ENCODE data around the gene THEMIS2. TPM values are rescaled to one million over a fixed set of nuclear protein-coding genes. Genes with fewer than 3 reads are reported as not detected.

Gene THEMIS2
- total RNA-seq, 4 donors from 2014 or later = 20.1 to 36.0 (median 25.0) TPM

DNA sequence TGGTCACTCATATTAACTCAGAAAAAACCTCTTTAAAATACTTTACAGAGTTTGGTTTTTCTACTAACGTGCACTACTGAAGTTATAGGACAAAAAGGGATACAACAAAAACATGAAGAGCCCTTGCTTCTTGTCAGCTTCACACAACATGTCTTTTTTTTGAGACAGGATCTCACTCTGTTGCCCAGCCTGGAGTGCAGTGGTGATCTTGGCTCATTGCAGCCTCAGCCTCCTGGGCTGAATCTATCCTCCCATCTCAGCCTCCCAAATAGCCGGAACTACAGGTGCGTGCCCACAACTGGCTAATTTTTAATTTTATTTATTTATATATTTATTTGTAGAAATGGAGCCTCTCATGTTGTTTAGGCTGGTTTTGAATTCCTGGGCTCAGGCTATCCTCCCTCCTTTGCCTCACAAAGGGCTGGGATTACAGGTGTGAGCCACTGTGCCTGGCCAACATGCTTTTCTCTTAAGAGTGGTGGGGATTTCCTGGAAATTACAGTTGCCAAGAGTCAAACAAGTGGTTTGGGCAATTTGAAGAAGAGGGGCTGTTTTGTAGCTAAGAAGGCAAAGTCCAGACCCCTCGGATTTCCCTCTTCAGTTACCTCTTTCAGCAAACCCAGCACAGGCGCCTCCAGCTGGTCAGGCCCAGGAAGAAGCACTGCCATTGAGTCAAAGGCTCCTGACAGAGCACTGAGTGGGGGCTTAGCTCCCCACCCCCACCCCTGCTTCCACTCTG is 56.0 kb downstream of the THEMIS2 start:
- no peak overlapping the region for H3K4me3 ChIP-seq (replicated peaks in 1 of 3)
- no peaks in the 10 kb centered on the region for H3K9me3 ChIP-seq
- intact Hi-C loops (cut with DNase I) = no loop called here
- DNase-seq = no peak
- H3K27ac ChIP-seq = no peak overlapping the region
- 65 to 71% methylated on average over 5 of the region's 5 CpGs for WGBS, 2 donors
- no peaks in the 10 kb centered on the region for H3K4me1 ChIP-seq
- no peaks in the 10 kb centered on the region for H3K27me3 ChIP-seq
- no peak for TF ChIP-seq POLR2A (IDR thresholded peaks at IDR 0.05)
- TF ChIP-seq, protein P1, sequence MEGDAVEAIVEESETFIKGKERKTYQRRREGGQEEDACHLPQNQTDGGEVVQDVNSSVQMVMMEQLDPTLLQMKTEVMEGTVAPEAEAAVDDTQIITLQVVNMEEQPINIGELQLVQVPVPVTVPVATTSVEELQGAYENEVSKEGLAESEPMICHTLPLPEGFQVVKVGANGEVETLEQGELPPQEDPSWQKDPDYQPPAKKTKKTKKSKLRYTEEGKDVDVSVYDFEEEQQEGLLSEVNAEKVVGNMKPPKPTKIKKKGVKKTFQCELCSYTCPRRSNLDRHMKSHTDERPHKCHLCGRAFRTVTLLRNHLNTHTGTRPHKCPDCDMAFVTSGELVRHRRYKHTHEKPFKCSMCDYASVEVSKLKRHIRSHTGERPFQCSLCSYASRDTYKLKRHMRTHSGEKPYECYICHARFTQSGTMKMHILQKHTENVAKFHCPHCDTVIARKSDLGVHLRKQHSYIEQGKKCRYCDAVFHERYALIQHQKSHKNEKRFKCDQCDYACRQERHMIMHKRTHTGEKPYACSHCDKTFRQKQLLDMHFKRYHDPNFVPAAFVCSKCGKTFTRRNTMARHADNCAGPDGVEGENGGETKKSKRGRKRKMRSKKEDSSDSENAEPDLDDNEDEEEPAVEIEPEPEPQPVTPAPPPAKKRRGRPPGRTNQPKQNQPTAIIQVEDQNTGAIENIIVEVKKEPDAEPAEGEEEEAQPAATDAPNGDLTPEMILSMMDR (IDR thresholded peaks at IDR 0.05) = no peak
- no peaks in the 10 kb centered on the region for H3K36me3 ChIP-seq

DNA sequence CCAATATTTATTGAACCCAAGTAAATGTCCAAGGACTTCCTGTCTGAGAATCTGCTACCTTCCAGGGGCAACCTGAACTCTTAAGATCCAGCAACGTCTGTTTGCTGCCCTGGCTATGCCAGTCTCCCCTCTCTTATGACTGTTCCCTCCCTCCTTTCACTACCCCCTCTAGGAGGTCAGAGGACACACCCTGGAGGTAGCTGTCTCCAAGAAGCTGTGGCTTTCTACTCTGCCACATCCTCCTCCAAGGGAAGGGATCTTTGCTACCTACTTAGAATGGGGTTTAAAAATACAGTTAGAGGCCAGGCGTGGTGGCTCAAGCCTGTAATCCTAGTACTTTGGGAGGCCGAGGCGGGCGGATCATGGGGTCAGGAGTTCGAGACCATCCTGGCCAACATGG is 58.8 kb downstream of the THEMIS2 start:
- WGBS, 2 donors = 86 to 89% methylated on average over 6 of the region's 6 CpGs
- DNase-seq = no peak
- Histone ChIP-seq H3K36me3 (no peaks in the 10 kb centered on the region), H3K27ac (no peak overlapping the region), H3K9me3 (no peaks in the 10 kb centered on the region), H3K4me1 (peaks cover 6 to 8% of the 10 kb centered on the region in 2 donors), H3K4me3 (replicated peaks in 1 of 3) (no peak overlapping the region), H3K27me3 (no peaks in the 10 kb centered on the region)
- TF ChIP-seq POLR2A (IDR thresholded peaks at IDR 0.05) = no peak
- TF ChIP-seq, protein P1 (IDR thresholded peaks at IDR 0.05) = no peak
- intact Hi-C loops (cut with DNase I) = no loop called here

DNA sequence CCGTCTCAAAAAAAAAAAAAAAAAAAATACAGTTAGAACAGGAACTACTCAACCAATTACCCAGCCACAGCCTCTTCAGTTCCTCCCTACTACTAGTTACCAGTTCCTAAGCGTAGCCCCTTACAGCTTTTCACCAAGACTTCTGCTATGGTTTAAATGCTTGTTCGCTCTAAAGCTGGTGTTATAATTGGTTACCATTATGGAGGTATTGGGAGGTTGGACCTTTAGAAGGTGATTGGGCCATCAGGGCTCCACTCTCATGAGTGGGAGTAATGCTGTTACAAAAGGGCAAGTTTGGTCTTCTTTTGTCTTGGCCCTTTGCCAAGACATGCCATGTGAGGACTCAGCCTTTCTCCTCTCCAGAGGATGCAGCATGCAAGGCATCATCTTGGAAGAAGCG is 59.4 kb downstream of the THEMIS2 start:
- Histone ChIP-seq H3K27me3 (no peaks in the 10 kb centered on the region), H3K9me3 (no peaks in the 10 kb centered on the region), H3K27ac (no peak overlapping the region), H3K4me1 (peaks cover 6 to 11% of the 10 kb centered on the region in 2 donors), H3K4me3 (replicated peaks in 1 of 3) (no peak overlapping the region), H3K36me3 (no peaks in the 10 kb centered on the region)
- WGBS, 2 donors = 76 to 79% methylated on average over 4 of the region's 4 CpGs
- TF ChIP-seq, protein P1 (IDR thresholded peaks at IDR 0.05) = no peak
- no peak for TF ChIP-seq POLR2A (IDR thresholded peaks at IDR 0.05)
- DNase-seq = no peak
- intact Hi-C loops (cut with DNase I) = no loop called here

DNA sequence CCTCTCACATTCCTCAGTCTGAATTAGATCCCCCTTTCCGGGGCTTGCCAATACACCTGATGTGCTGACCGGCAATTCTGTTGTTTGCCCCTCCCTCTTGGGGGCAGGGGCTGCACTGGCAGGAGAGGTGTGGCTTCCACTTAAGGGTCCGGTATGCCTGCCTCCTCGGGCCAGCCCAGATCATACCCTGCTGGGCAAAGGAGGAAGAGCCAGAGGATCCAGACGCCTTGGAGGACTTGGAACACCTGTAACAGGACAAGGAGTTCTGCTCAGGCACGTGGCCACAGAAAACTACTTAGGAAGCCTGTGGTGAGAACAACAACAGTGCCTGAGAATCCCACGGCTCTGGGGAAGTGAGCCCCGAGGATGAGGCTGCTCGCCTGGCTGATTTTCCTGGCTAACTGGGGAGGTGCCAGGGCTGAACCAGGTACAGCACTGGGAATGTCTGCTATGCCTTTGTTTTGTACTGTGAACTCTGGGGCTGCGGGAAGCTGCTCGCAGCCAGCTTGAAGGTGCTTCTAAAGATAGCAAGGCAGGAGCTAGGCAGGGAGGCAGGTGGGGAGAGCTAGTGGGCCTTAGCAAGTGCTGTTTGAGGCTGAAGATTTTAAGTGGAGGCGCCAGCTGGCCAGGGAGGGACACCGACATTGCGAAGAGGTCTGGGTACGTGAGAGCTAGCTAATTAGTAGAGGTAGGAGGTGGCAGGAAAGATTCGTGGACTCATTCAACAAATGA is 62.6 kb downstream of the THEMIS2 start, which contains the start of gene SMPDL3B:
TSS of gene SMPDL3B (plus strand) at position 183 of the 732 bp plus-strand sequence. CDS start at position 367, 184 bp downstream.
- H3K27ac ChIP-seq = peak within 1 kb of the TSS; percentile 9 to 69 (median 60)
- 1 to 4% methylated on average over 11 to 14 of the region's 16 CpGs for whole genome bisulfite sequencing, 2 donors
- no peaks in the 10 kb centered on the region for H3K9me3 ChIP-seq
- H3K36me3 ChIP-seq = no peaks in the 10 kb centered on the region
- H3K27me3 ChIP-seq = no peaks in the 10 kb centered on the region
- DNase-seq = peak; percentile 92 to 96
- TF ChIP-seq, protein P1 (IDR thresholded peaks at IDR 0.05) = peak in 5 of 6 experiments; percentile 24 to 53 (median 40)
- peak in 1 of 2 donors; percentile 86 for TF ChIP-seq POLR2A (IDR thresholded peaks at IDR 0.05)
- intact Hi-C loops (cut with DNase I) = no loop called here
- H3K4me1 ChIP-seq = peaks cover 6 to 13% of the 10 kb centered on the region in 2 donors
- peak within 1 kb of the TSS in 2 of 3 donors; percentile 20 to 21 for H3K4me3 ChIP-seq (replicated peaks in 1 of 3)
